ENCODE data around the gene C4BPA. TPM values are rescaled to one million over a fixed set of nuclear protein-coding genes. Genes with fewer than 3 reads are reported as not detected.

The C4BPA gene
- total RNA-seq, 1 donor from 2014 or later = not detected

- POLR2A ChIA-PET = no interaction called here
- H3K27me3 Mint-ChIP-seq = peaks cover 3% of the 10 kb centered on the region
- H3K9me3 Mint-ChIP-seq = no peaks in the 10 kb centered on the region
- no peaks in the 10 kb centered on the region for H3K36me3 Mint-ChIP-seq (ENCODE audit: low read depth)
- intact Hi-C loops (cut with micrococcal nuclease) = loop anchor here (1.0 to 2.0 kb wide), 2 partner anchors 223 to 317 kb away; no protein-coding TSS in a partner anchor
- CTCF ChIA-PET = interaction anchor here (0.7 to 3.6 kb wide), 7 partner anchors 104 to 318 kb away, joined by 3 to 36 read pairs (median 6); partner anchors contain the start of gene CR2
- TF ChIP-seq CTCF (IDR thresholded peaks at IDR 0.05) = no peak
- no peak overlapping the region for H3K27ac Mint-ChIP-seq
- H3K4me1 Mint-ChIP-seq = peaks cover 2% of the 10 kb centered on the region
- DNase-seq (no peak), ATAC-seq (ENCODE audit: low read depth) (no peak)
- no peak overlapping the region for H3K4me3 Mint-ChIP-seq
Observed at GRCh38 chr1:207181847-207182246, 77.8 kb downstream of the C4BPA start.

GRCh38 chr1:207186503-207186902 is 82.5 kb downstream of the C4BPA start:
- no peak for ATAC-seq (ENCODE audit: low read depth)
- TF ChIP-seq CTCF (IDR thresholded peaks at IDR 0.05) = no peak
- no peak for DNase-seq
- H3K27ac Mint-ChIP-seq = no peak overlapping the region
- H3K4me3 Mint-ChIP-seq = no peak overlapping the region
- no peaks in the 10 kb centered on the region for H3K27me3 Mint-ChIP-seq
- intact Hi-C loops (cut with micrococcal nuclease) = no loop called here
- H3K4me1 Mint-ChIP-seq = peaks cover 2% of the 10 kb centered on the region
- peaks cover 9% of the 10 kb centered on the region for H3K9me3 Mint-ChIP-seq
- ChIA-PET CTCF (no interaction called here), POLR2A (no interaction called here)
- H3K36me3 Mint-ChIP-seq (ENCODE audit: low read depth) = no peaks in the 10 kb centered on the region

GRCh38 chr1:207188901-207189300 is 84.9 kb downstream of the C4BPA start:
- H3K27ac Mint-ChIP-seq = no peak overlapping the region

GRCh38 chr1:207191061-207191460 is 87.0 kb downstream of the C4BPA start:
- no peak for TF ChIP-seq CTCF (IDR thresholded peaks at IDR 0.05)
- ChIA-PET CTCF (interaction anchor here (1.1 kb wide), 1 partner anchor 308 kb away, joined by 3 read pairs; no protein-coding TSS in a partner anchor), POLR2A (no interaction called here)
- Mint-ChIP-seq H3K27me3 (peaks cover 3% of the 10 kb centered on the region), H3K36me3 (ENCODE audit: low read depth) (no peaks in the 10 kb centered on the region), H3K27ac (no peak overlapping the region), H3K4me1 (no peaks in the 10 kb centered on the region), H3K9me3 (peaks cover 9% of the 10 kb centered on the region), H3K4me3 (no peak overlapping the region)
- DNase-seq (no peak), ATAC-seq (ENCODE audit: low read depth) (no peak)
- intact Hi-C loops (cut with micrococcal nuclease) = no loop called here

More at GRCh38 chr1:207188901-207189300, 84.9 kb downstream of the C4BPA start:
- ATAC-seq (ENCODE audit: low read depth) (no peak), DNase-seq (no peak)
- POLR2A ChIA-PET = no interaction called here
- H3K4me1 Mint-ChIP-seq = no peaks in the 10 kb centered on the region
- no peak for TF ChIP-seq CTCF (IDR thresholded peaks at IDR 0.05)
- CTCF ChIA-PET = no interaction called here
- no peaks in the 10 kb centered on the region for H3K27me3 Mint-ChIP-seq
- H3K4me3 Mint-ChIP-seq = no peak overlapping the region
- peaks cover 9% of the 10 kb centered on the region for H3K9me3 Mint-ChIP-seq
- no peaks in the 10 kb centered on the region for H3K36me3 Mint-ChIP-seq (ENCODE audit: low read depth)
- intact Hi-C loops (cut with micrococcal nuclease) = no loop called here

GRCh38 chr1:207191776-207192175 is 87.7 kb downstream of the C4BPA start:
- POLR2A ChIA-PET = no interaction called here
- TF ChIP-seq CTCF (IDR thresholded peaks at IDR 0.05) = no peak

More at GRCh38 chr1:207191776-207192175, 87.7 kb downstream of the C4BPA start:
- intact Hi-C loops (cut with micrococcal nuclease) = no loop called here
- ATAC-seq (ENCODE audit: low read depth) = no peak
- CTCF ChIA-PET = no interaction called here
- peaks cover 9% of the 10 kb centered on the region for H3K9me3 Mint-ChIP-seq
- no peak overlapping the region for H3K4me3 Mint-ChIP-seq
- no peaks in the 10 kb centered on the region for H3K36me3 Mint-ChIP-seq (ENCODE audit: low read depth)
- DNase-seq = no peak
- no peak overlapping the region for H3K27ac Mint-ChIP-seq
- no peaks in the 10 kb centered on the region for H3K4me1 Mint-ChIP-seq
- H3K27me3 Mint-ChIP-seq = peaks cover 3% of the 10 kb centered on the region
